Caco-2 (cell line): Measurements from ENCODE around the gene TSHZ1. TPM values are rescaled to one million over a fixed set of nuclear protein-coding genes. Genes with fewer than 3 reads are reported as not detected.

Experiments
- BruUV-seq: library from RNA; stranded (reverse); fragments of 400-500 nt; replicated peaks from 2 replicates; lab custom pipeline; 2021; lab: Mats Ljungman, UMichigan
- CTCF ChIA-PET: fragments of 300-600 bp; sonication (Branson Sonifier 250); formaldehyde crosslinking; loops from one replicate; lab custom pipeline; 2022; ENCODE audit warnings: antibody characterized with exemption; lab: Charles Lee
- POLR2A ChIA-PET: fragments of 300-600 bp; sonication (Branson Sonifier 250); formaldehyde crosslinking; loops from one replicate; lab custom pipeline; 2022; ENCODE audit warnings: antibody characterized with exemption; lab: Charles Lee
- DNase-seq, 2 experiments: peaks; one replicate each; pipeline versions ENCODE4 v3.0.0 to v3.0.0-alpha.2; 2020 to 2022
- H3K27me3 ChIP-seq: replicated peaks from 2 replicates; pipeline ENCODE4 v1.6.0; 2011; ENCODE audit warnings: low read length; ENCODE audit not compliant: control insufficient read depth, insufficient read depth
- H3K36me3 ChIP-seq: 2 replicates; pipeline ENCODE4 v1.5.1; 2011; ENCODE audit warnings: low read length; ENCODE audit not compliant: control insufficient read depth, insufficient read depth
- H3K4me1 ChIP-seq: fragments of 250-450 bp; sonication (Bioruptor Pico); 2 replicates; pipeline ENCODE4 v1.5.1; 2020; ENCODE audit warnings: mild to moderate bottlenecking
- H3K4me3 ChIP-seq: 2 replicates; pipeline ENCODE4 v1.5.1; 2011; ENCODE audit warnings: low read depth, mild to moderate bottlenecking, control low read depth, low read length
- H3K9me3 ChIP-seq: fragments of 250-450 bp; sonication (Bioruptor Pico); 2 replicates; pipeline ENCODE4 v1.5.1; 2020; ENCODE audit warnings: mild to moderate bottlenecking, moderate library complexity
- H3K27ac Mint-ChIP-seq: one replicate; pipeline ENCODE4 v1.8.0; 2022; ENCODE audit warnings: mixed read lengths; ENCODE audit not compliant: unreplicated experiment
- H3K27me3 Mint-ChIP-seq: one replicate; pipeline ENCODE4 v1.8.0; 2022; ENCODE audit warnings: mixed read lengths; ENCODE audit not compliant: insufficient read depth, unreplicated experiment
- H3K36me3 Mint-ChIP-seq: one replicate; pipeline ENCODE4 v1.8.0; 2022; ENCODE audit warnings: mild to moderate bottlenecking, mixed read lengths; ENCODE audit not compliant: insufficient read depth, unreplicated experiment
- H3K4me1 Mint-ChIP-seq: one replicate; pipeline ENCODE4 v1.8.0; 2022; ENCODE audit warnings: low read depth, mixed read lengths; ENCODE audit not compliant: unreplicated experiment
- H3K4me3 Mint-ChIP-seq: one replicate; pipeline ENCODE4 v1.8.0; 2022; ENCODE audit warnings: mild to moderate bottlenecking, moderate library complexity, mixed read lengths; ENCODE audit not compliant: unreplicated experiment
- H3K9me3 Mint-ChIP-seq: one replicate; pipeline ENCODE4 v1.8.0; 2022; ENCODE audit warnings: mixed read lengths; ENCODE audit not compliant: unreplicated experiment
- intact Hi-C: fragments of 100-400 bp; cut with micrococcal nuclease; formaldehyde crosslinking; loops from one replicate; pipeline ENCODE4 v1.10.0; 2022; ENCODE audit not compliant: unreplicated experiment
- total RNA-seq: library from RNA; stranded (reverse); gene quantifications from 2 replicates; pipeline ENCODE4 v1.2.3, GENCODE V29; 2022
- TF ChIP-seq, protein P1 (sequence below), 2 experiments: fragments of 200-600 bp in 1 of 2; IDR thresholded peaks; 1 replicate in 1 of 2; 2 replicates in 1 of 2; pipeline versions ENCODE4 v1.5.1 to v1.8.0; 2011 to 2022; ENCODE audit warnings: antibody characterized with exemption in 1 of 2, control low read depth in 1 of 2, inconsistent platforms in 1 of 2, low read depth in 1 of 2, low read length in 1 of 2, mild to moderate bottlenecking in 1 of 2, moderate library complexity in 1 of 2; ENCODE audit not compliant: insufficient read depth in 1 of 2, severe bottlenecking in 1 of 2, unreplicated experiment in 1 of 2

The TSHZ1 gene
- total RNA-seq, 1 experiment from 2014 or later, result 4.4 TPM

DNA sequence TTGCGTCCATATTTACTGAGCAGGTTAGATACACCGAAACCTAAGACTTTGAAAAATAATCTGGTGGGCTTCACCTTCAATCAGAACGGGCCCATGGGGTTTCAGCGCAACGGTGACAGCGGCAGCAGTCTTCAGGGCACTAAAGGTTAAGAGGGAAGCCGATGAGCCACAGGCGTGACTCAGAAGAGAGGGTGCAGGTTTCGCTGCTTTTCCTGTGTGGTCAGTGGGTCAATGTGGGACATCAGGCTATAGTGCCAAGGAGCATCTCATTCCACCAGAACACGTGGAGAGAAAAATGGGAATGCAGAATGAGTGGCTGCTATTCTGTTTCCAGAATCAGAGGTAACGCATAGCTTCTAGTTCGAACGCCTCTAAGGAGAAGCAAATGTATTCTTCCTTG lies 10.5 kb upstream of the TSHZ1 start:
- Mint-ChIP-seq H3K27ac (no peak overlapping the region), H3K9me3 (no peaks in the 10 kb centered on the region), H3K36me3 (no peaks in the 10 kb centered on the region), H3K4me3 (no peak overlapping the region), H3K27me3 (no peaks in the 10 kb centered on the region), H3K4me1 (no peaks in the 10 kb centered on the region)
- POLR2A ChIA-PET, result no interaction called here
- Histone ChIP-seq H3K27me3 (no peaks in the 10 kb centered on the region), H3K36me3 (no peaks in the 10 kb centered on the region), H3K9me3 (no peaks in the 10 kb centered on the region), H3K4me1 (no peaks in the 10 kb centered on the region), H3K4me3 (no peak overlapping the region)
- intact Hi-C loops, result no loop called here
- DNase-seq, result no peak
- TF ChIP-seq, protein P1, sequence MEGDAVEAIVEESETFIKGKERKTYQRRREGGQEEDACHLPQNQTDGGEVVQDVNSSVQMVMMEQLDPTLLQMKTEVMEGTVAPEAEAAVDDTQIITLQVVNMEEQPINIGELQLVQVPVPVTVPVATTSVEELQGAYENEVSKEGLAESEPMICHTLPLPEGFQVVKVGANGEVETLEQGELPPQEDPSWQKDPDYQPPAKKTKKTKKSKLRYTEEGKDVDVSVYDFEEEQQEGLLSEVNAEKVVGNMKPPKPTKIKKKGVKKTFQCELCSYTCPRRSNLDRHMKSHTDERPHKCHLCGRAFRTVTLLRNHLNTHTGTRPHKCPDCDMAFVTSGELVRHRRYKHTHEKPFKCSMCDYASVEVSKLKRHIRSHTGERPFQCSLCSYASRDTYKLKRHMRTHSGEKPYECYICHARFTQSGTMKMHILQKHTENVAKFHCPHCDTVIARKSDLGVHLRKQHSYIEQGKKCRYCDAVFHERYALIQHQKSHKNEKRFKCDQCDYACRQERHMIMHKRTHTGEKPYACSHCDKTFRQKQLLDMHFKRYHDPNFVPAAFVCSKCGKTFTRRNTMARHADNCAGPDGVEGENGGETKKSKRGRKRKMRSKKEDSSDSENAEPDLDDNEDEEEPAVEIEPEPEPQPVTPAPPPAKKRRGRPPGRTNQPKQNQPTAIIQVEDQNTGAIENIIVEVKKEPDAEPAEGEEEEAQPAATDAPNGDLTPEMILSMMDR (IDR thresholded peaks at IDR 0.05; ENCODE audit: insufficient read depth in 1 of 2, low read depth in 1 of 2, low read length in 1 of 2, severe bottlenecking in 1 of 2, unreplicated experiment in 1 of 2), result no peak
- BruUV-seq, result no TSS peak
- CTCF ChIA-PET, result no interaction called here

DNA sequence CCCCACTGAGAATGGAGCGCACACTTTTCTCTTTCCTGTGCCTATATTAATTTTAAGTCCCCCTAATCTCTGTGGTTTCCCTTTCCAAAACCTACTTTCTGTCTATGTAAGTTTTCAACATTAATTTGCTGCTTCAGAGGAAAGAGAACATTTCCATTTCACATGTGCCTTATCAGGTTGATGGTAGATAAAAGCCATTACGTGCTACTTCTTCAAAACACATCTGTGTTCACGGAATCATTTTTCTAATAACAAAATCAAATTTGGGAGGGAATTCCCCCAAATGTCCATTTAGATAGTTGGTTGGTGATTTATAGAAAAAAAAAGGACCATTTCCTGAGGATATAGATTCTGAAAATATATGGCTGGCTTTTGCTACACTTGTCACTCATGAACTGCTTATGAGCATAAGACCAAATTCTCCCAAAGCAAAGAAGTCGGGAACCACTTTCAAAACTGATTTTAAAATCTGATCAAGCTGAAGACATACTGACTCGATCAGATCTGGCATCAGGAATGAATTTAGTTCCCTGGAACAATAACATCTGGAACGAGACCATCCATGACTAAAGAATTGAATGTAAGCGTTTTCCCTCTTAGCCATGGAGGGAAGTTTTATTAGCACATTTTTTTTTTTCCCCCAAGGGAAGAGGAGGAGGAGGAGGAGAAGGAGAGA lies 9.9 kb upstream of the TSHZ1 start:
- TF ChIP-seq, protein P1 (IDR thresholded peaks at IDR 0.05; ENCODE audit: insufficient read depth in 1 of 2, low read depth in 1 of 2, low read length in 1 of 2, severe bottlenecking in 1 of 2, unreplicated experiment in 1 of 2), result no peak
- no peaks in the 10 kb centered on the region for H3K4me1 ChIP-seq
- H3K36me3 ChIP-seq, result no peaks in the 10 kb centered on the region
- no peak overlapping the region for H3K4me3 ChIP-seq
- no TSS peak for BruUV-seq
- CTCF ChIA-PET, result no interaction called here
- H3K4me1 Mint-ChIP-seq, result no peaks in the 10 kb centered on the region
- no peaks in the 10 kb centered on the region for H3K36me3 Mint-ChIP-seq
- POLR2A ChIA-PET, result no interaction called here
- no peak overlapping the region for H3K27ac Mint-ChIP-seq
- H3K27me3 ChIP-seq, result no peaks in the 10 kb centered on the region
- H3K4me3 Mint-ChIP-seq, result no peak overlapping the region
- DNase-seq, result no peak
- no peaks in the 10 kb centered on the region for H3K27me3 Mint-ChIP-seq
- H3K9me3 ChIP-seq, result no peaks in the 10 kb centered on the region
- intact Hi-C loops, result no loop called here
- H3K9me3 Mint-ChIP-seq, result no peaks in the 10 kb centered on the region

DNA sequence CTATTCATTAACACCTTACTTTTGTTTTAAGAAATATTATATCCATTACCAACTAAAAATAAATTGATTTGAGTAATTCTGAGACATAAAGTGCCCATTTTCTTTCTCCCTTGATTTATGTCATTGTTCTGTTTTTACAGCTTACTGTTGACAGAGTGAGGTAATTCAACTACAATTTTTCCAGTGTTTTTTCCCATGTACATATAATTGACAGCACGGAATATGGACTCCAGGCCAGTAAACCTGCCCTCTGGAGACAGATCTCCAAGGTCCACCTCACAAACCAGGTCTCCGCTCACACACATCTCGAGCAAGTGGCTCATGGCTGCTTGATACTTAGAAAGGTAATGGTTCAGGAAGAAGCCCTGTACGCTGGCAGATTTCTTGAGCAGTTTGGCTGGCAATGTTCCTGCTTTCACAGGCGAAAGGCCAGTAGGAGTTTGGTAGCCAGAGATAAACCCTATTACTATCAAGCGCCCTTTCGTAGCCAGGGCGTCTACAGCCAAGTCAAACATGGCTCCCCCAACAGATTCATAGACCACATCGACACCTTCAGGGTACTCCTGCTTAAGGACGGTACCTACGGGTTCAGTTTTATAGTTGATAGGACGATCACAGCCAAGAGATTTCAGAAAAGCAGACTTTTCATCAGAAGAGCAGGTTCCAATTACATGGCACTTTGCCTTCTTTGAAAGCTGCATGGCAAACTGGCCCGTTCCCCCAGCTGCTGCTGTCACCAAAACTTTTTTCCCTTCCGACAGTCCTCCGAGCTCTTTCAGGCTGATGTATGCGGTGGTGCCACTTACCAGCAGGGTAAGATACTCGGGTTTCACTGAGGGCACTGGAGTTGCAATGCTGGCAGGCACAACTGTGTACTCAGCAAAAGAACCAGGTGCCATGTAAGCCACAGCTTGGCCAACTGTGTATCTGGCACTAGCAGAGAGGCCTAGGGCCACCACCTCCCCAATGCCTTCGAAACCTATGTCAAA lies 9.0 kb upstream of the TSHZ1 start:
- no peak overlapping the region for H3K27ac Mint-ChIP-seq

More for the DNA sequence above, 9.0 kb upstream of the TSHZ1 start:
- Histone ChIP-seq H3K9me3 (no peaks in the 10 kb centered on the region), H3K4me1 (no peaks in the 10 kb centered on the region), H3K27me3 (no peaks in the 10 kb centered on the region), H3K4me3 (no peak overlapping the region), H3K36me3 (no peaks in the 10 kb centered on the region)
- no peaks in the 10 kb centered on the region for H3K27me3 Mint-ChIP-seq
- no TSS peak for BruUV-seq
- intact Hi-C loops, result no loop called here
- H3K9me3 Mint-ChIP-seq, result no peaks in the 10 kb centered on the region
- H3K36me3 Mint-ChIP-seq, result no peaks in the 10 kb centered on the region
- TF ChIP-seq, protein P1 (IDR thresholded peaks at IDR 0.05; ENCODE audit: insufficient read depth in 1 of 2, low read depth in 1 of 2, low read length in 1 of 2, severe bottlenecking in 1 of 2, unreplicated experiment in 1 of 2), result no peak
- POLR2A ChIA-PET, result no interaction called here
- DNase-seq, result no peak
- no peak overlapping the region for H3K4me3 Mint-ChIP-seq
- H3K4me1 Mint-ChIP-seq, result no peaks in the 10 kb centered on the region
- CTCF ChIA-PET, result no interaction called here
